Fibroblast of lung (primary cell): ENCODE data around the gene AKAP6.

ENCODE experiments used
- EZH2 ChIP-seq: IDR thresholded peaks from 2 replicates; pipeline ENCODE4 v1.5.1; 2012; ENCODE audit warnings: low read length, control low read depth, mild to moderate bottlenecking; ENCODE audit errors: missing control alignments
- TF ChIP-seq, protein P1 (sequence below), 2 donors: IDR thresholded peaks in 1 of 2; conservative IDR thresholded peaks in 1 of 2; 1 replicate in 1 of 2; 2 replicates in 1 of 2; pipeline ENCODE4 v1.5.1; 2011 to 2012; ENCODE audit warnings: low read length in 2 of 2, control low read depth in 1 of 2, inconsistent platforms in 1 of 2, low read depth in 1 of 2, mild to moderate bottlenecking in 1 of 2

DNA sequence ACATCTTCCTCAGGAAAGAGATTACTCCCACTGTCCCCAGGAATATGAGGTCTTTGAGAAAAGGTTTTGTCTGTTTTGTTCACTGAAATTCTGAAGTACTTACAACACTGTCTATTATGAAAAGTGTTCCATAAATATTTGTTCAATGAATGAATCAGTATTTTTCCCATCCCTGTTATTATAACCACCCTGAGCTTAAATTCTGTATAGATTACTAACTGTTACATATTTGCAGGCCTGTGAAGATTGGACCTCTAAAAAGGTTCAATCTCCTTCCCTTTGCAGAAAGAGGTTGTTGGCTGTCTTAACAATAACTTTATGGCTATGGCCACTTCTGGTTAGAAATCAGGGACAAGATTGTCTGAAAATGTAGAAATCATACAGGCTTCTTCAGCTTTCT, 435.0 kb downstream of the AKAP6 start:
- TF ChIP-seq, protein P1, sequence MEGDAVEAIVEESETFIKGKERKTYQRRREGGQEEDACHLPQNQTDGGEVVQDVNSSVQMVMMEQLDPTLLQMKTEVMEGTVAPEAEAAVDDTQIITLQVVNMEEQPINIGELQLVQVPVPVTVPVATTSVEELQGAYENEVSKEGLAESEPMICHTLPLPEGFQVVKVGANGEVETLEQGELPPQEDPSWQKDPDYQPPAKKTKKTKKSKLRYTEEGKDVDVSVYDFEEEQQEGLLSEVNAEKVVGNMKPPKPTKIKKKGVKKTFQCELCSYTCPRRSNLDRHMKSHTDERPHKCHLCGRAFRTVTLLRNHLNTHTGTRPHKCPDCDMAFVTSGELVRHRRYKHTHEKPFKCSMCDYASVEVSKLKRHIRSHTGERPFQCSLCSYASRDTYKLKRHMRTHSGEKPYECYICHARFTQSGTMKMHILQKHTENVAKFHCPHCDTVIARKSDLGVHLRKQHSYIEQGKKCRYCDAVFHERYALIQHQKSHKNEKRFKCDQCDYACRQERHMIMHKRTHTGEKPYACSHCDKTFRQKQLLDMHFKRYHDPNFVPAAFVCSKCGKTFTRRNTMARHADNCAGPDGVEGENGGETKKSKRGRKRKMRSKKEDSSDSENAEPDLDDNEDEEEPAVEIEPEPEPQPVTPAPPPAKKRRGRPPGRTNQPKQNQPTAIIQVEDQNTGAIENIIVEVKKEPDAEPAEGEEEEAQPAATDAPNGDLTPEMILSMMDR (conservative IDR thresholded peaks at IDR 0.05 in 1 of 2, IDR thresholded peaks at IDR 0.05 in 1 of 2; ENCODE audit: low read depth in 1 of 2, low read length in 2 of 2) = no peak
- no peak for TF ChIP-seq EZH2
